ENCODE measurements around the gene IRF2.

DNA sequence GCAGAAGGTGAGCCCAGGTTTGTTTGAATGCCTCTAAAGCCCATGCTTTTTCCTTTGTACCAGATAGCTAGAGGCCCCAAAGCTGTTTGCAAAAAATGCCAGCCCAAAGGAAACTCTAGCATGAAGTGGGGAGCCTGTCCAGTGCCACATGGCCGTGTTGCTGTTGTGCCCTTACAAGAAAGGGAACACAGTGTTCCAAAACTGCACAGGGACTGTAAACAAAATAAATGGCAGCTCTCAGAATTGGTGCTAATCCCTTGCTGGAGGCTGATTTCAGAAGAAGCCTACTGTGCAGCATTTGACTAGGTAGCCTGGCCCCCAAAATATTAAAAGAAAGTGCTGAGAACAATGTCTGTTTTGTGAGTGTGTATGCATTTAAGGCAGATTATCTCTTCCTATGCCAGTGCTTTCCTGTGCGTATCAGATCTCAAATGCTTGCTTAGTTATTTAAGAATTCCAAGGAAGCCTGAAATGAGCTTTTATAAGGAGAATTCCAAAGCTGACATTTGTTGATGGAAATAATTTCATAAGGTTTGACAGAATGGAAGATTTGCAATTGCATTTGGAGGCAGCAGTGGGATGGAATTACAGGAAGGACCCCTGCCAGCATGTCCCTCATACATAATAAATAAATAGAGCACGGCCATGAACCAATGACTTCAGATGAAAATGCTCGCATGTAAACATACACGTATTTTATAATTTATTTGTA, 115.7 kb downstream of the IRF2 start:
- TF ChIP-seq EP300 (IDR thresholded peaks at IDR 0.05): no peak
- no peak for TF ChIP-seq CTCF (IDR thresholded peaks at IDR 0.05)
- TF ChIP-seq POLR2A (IDR thresholded peaks at IDR 0.05): no peak

All from ovary (tissue), 3 donors.